KMS-11 (cell line): ENCODE results near the gene ZNF528.

Experiments
- H2AFZ ChIP-seq: fragments of 200-600 bp; sonication (generic); 2 replicates; pipeline ENCODE4 v1.6.1; 2016; ENCODE audit warnings: antibody characterized with exemption, mixed run types, low read depth
- H3K27ac ChIP-seq: fragments of 200-600 bp; sonication (generic); 2 replicates; pipeline ENCODE4 v1.6.1; 2016; ENCODE audit warnings: mild to moderate bottlenecking, mixed run types
- H3K27me3 ChIP-seq: fragments of 200-600 bp; sonication (generic); 2 replicates; pipeline ENCODE4 v1.6.1; 2017; ENCODE audit warnings: mild to moderate bottlenecking, low read depth, mixed run types, moderate library complexity; ENCODE audit not compliant: insufficient read depth
- H3K36me3 ChIP-seq: fragments of 200-600 bp; sonication (generic); 2 replicates; pipeline ENCODE4 v1.6.1; 2017; ENCODE audit warnings: mild to moderate bottlenecking, mixed run types; ENCODE audit not compliant: insufficient read depth
- H3K4me1 ChIP-seq: fragments of 200-600 bp; sonication (generic); 2 replicates; pipeline ENCODE4 v1.6.1; 2016; ENCODE audit warnings: mild to moderate bottlenecking, low read depth, mixed run types; ENCODE audit not compliant: poor library complexity, severe bottlenecking
- H3K4me2 ChIP-seq: fragments of 200-600 bp; sonication (generic); 2 replicates; pipeline ENCODE4 v1.7.0; 2016; ENCODE audit warnings: mild to moderate bottlenecking, mixed run types
- H3K4me3 ChIP-seq: fragments of 200-600 bp; sonication (generic); IDR thresholded peaks from 2 replicates; pipeline ENCODE4 v1.6.1; 2017; ENCODE audit warnings: low read depth, low read length, mixed read lengths; ENCODE audit not compliant: insufficient read depth
- H3K79me2 ChIP-seq: fragments of 200-600 bp; sonication (generic); 2 replicates; pipeline ENCODE4 v1.6.1; 2016; ENCODE audit warnings: low read depth, mixed run types; ENCODE audit not compliant: insufficient read depth
- H3K9ac ChIP-seq: fragments of 200-600 bp; sonication (generic); 2 replicates; pipeline ENCODE4 v1.6.1; 2016; ENCODE audit warnings: mild to moderate bottlenecking, mixed run types
- H4K20me1 ChIP-seq: fragments of 200-600 bp; sonication (generic); 2 replicates; pipeline ENCODE4 v1.6.1; 2016; ENCODE audit warnings: mild to moderate bottlenecking, mixed run types; ENCODE audit not compliant: insufficient read depth
- CTCF ChIP-seq: fragments of 200-600 bp; sonication (generic); conservative IDR thresholded peaks from 2 replicates; pipeline ENCODE4 v1.6.1; 2017; ENCODE audit warnings: low read depth, mild to moderate bottlenecking, antibody characterized with exemption, low read length, moderate library complexity, mixed read lengths

Gene ZNF528

GRCh38 chr19:52397310-52398080 lies at the start of gene ZNF528:
Gene ZNF528, plus strand, starts transcription at chr19:52397849. Its CDS starts 4,165 bp downstream, at chr19:52402014.
- no peak for TF ChIP-seq CTCF
- Histone ChIP-seq H3K4me2 (no peak within 1 kb of the TSS), H2AFZ (peak within 1 kb of the TSS; percentile 41; the same call in 1 of the 2 replicates), H3K4me3 (no peak within 1 kb of the TSS), H4K20me1 (no peaks in the 10 kb centered on the region), H3K36me3 (no peaks in the 10 kb centered on the region), H3K9ac (no peak within 1 kb of the TSS), H3K4me1 (no peaks in the 10 kb centered on the region), H3K27ac (no peak within 1 kb of the TSS), H3K79me2 (no peaks in the 10 kb centered on the region), H3K27me3 (no peaks in the 10 kb centered on the region)

- no peak overlapping the region for H3K4me3 ChIP-seq
- no peaks in the 10 kb centered on the region for H3K27me3 ChIP-seq
- peak; percentile 21; the same call in 1 of the 2 replicates for TF ChIP-seq CTCF
- H3K9ac ChIP-seq = no peak overlapping the region
- H3K4me1 ChIP-seq = no peaks in the 10 kb centered on the region
- no peak overlapping the region for H2AFZ ChIP-seq
- H3K79me2 ChIP-seq = no peaks in the 10 kb centered on the region
- H4K20me1 ChIP-seq = no peaks in the 10 kb centered on the region
- no peak overlapping the region for H3K4me2 ChIP-seq
- no peaks in the 10 kb centered on the region for H3K36me3 ChIP-seq
- H3K27ac ChIP-seq = no peak overlapping the region
These were observed 46.1 kb upstream of the ZNF528 start for GRCh38 chr19:52351512-52351911.

GRCh38 chr19:52366414-52366824 lies 31.2 kb upstream of the ZNF528 start:
- Histone ChIP-seq H3K4me1 (no peaks in the 10 kb centered on the region), H3K4me2 (no peak overlapping the region), H3K36me3 (no peaks in the 10 kb centered on the region), H3K9ac (no peak overlapping the region), H3K4me3 (no peak overlapping the region), H4K20me1 (no peaks in the 10 kb centered on the region), H3K79me2 (no peaks in the 10 kb centered on the region), H3K27ac (no peak overlapping the region), H2AFZ (no peak overlapping the region), H3K27me3 (no peaks in the 10 kb centered on the region)
- no peak for TF ChIP-seq CTCF

GRCh38 chr19:52369559-52370340 lies 27.9 kb upstream of the ZNF528 start, which contains the start of gene ZNF880:
Gene ZNF880, plus strand, starts transcription at chr19:52369923. Its CDS starts 43 bp downstream, at chr19:52369966.
- Histone ChIP-seq H3K4me2 (no peak within 1 kb of the TSS), H3K4me1 (no peaks in the 10 kb centered on the region), H3K4me3 (no peak within 1 kb of the TSS), H3K27ac (no peak within 1 kb of the TSS), H3K79me2 (no peaks in the 10 kb centered on the region), H3K36me3 (no peaks in the 10 kb centered on the region), H2AFZ (no peak within 1 kb of the TSS), H4K20me1 (no peaks in the 10 kb centered on the region), H3K27me3 (no peaks in the 10 kb centered on the region), H3K9ac (no peak within 1 kb of the TSS)
- no peak for TF ChIP-seq CTCF
